Measurements from ENCODE around the gene LHX3. TPM values are rescaled to one million over a fixed set of nuclear protein-coding genes. Genes with fewer than 3 reads are reported as not detected.

The LHX3 gene
- total and polyA plus RNA-seq, 8 donors, result not detected

DNA sequence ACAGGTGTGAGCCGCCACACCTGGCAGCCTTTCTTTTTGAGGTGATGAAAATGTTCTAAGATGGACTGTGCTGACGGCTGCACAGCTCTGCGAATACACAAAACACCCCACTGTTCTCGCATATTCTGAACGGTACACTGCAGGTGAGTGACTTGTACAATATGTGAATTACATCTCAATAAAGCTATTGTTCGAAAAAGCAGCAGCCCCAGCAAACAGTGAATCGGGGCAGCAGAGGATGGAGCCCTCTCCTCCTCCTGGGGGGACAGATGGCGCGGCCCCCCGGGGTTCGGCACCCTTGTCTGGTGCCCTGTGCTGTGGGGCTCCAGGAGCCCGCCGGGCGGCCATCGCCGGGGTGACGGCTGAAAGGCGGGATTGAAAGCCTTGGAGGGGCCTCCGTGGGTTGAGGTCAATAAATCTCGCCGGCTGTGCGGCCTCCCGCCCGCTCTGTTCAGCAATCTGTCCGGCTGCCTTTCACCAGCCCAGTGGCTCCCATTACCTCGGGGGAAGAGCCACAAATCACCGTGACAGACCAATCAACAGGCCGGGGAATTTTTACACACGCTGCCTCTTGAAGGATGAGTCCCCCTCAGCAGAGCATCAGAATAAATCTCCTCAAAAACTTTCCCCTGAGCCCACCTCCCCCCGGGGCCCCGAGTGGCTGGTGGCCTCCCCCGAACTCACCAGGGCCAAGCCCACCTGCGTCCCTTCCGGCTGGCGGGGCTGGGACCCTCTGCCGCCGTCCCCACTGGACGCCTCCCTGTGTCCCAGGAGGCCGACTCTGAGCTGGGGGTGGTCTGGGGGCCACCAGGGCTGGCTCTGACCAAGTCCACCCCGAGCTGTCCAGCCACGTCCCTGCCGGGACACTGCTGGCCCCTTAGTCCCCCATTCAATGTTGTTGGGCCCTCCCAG is 48.5 kb downstream of the LHX3 start:
- intact Hi-C loops (cut with DNase I; ENCODE audit: low total_unique reads), result no loop called here
- H3K27ac ChIP-seq, result no peak overlapping the region
- no peaks in the 10 kb centered on the region for H3K36me3 ChIP-seq
- WGBS, 5 donors, result 51 to 66% (median 63%) methylated on average over 33 to 42 of the region's 42 CpGs
- no peak overlapping the region for H3K4me3 ChIP-seq
- no peak for DNase-seq
- no peak for TF ChIP-seq EP300 (IDR thresholded peaks at IDR 0.05)
- no peak for TF ChIP-seq POLR2AphosphoS5 (IDR thresholded peaks at IDR 0.05)
- TF ChIP-seq POLR2A (IDR thresholded peaks at IDR 0.05), result no peak
- peaks cover 0 to 6% (median 0%) of the 10 kb centered on the region in 4 donors for H3K4me1 ChIP-seq
- H3K27me3 ChIP-seq, result peaks cover 3 to 68% (median 29%) of the 10 kb centered on the region in 3 donors
- H3K9me3 ChIP-seq, result no peaks in the 10 kb centered on the region

DNA sequence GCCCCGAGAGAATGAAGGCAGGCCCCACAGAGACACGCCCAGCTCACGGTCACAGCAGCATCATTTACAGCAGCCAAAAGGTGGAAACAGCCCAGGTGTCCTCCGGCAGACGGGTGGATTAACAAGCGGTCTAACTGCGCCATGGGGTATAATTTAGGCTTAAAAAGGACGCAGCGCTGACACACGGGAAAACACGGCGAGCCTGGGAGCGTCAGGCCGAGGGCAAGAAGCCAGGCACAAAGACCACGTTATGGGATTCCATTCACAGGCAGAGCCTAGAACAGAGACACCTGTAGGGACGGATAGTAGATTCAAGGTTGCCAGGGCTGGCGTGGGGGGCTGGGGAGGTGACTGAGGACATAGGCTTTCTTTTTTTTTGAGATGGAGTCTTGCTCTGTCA is 49.4 kb downstream of the LHX3 start:
- TF ChIP-seq EP300 (IDR thresholded peaks at IDR 0.05) (no peak), POLR2A (IDR thresholded peaks at IDR 0.05) (no peak), POLR2AphosphoS5 (IDR thresholded peaks at IDR 0.05) (no peak)
- TF ChIP-seq, protein P1, sequence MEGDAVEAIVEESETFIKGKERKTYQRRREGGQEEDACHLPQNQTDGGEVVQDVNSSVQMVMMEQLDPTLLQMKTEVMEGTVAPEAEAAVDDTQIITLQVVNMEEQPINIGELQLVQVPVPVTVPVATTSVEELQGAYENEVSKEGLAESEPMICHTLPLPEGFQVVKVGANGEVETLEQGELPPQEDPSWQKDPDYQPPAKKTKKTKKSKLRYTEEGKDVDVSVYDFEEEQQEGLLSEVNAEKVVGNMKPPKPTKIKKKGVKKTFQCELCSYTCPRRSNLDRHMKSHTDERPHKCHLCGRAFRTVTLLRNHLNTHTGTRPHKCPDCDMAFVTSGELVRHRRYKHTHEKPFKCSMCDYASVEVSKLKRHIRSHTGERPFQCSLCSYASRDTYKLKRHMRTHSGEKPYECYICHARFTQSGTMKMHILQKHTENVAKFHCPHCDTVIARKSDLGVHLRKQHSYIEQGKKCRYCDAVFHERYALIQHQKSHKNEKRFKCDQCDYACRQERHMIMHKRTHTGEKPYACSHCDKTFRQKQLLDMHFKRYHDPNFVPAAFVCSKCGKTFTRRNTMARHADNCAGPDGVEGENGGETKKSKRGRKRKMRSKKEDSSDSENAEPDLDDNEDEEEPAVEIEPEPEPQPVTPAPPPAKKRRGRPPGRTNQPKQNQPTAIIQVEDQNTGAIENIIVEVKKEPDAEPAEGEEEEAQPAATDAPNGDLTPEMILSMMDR (IDR thresholded peaks at IDR 0.05), result no peak
- no peaks in the 10 kb centered on the region for H3K36me3 ChIP-seq
- no peak overlapping the region for H3K4me3 ChIP-seq
- H3K4me1 ChIP-seq, result peaks cover 0 to 6% (median 0%) of the 10 kb centered on the region in 4 donors
- DNase-seq, result no peak
- peaks cover 3 to 62% (median 29%) of the 10 kb centered on the region in 3 donors for H3K27me3 ChIP-seq
- no peaks in the 10 kb centered on the region for H3K9me3 ChIP-seq
- H3K27ac ChIP-seq, result no peak overlapping the region
- 79 to 85% (median 84%) methylated on average over 17 of the region's 17 CpGs for WGBS, 5 donors
- intact Hi-C loops (cut with DNase I; ENCODE audit: low total_unique reads), result no loop called here

DNA sequence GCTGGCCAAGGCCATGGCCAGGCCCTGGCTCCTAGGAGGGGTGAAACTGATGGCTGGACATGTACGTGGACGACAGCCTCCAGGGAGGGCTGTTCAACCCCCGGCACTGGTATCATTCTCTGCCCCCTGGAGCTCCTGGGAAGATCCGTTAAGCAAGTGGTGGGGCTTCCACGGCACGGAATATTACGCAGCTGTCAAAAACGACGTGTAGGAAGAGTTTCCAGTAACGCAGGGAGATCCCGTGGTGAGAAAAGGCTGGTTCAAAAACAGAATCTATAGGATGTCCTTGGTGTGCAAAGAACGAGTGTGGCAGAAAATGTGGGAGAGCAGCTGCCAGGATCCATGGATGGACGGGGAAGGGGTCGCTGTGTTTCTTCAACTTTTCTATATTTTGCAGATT is 50.0 kb downstream of the LHX3 start:
- no peak for TF ChIP-seq POLR2AphosphoS5 (IDR thresholded peaks at IDR 0.05)
- no peak for TF ChIP-seq EP300 (IDR thresholded peaks at IDR 0.05)
- TF ChIP-seq, protein P1 (IDR thresholded peaks at IDR 0.05), result no peak
- TF ChIP-seq POLR2A (IDR thresholded peaks at IDR 0.05), result no peak
- peaks cover 3 to 56% (median 29%) of the 10 kb centered on the region in 3 donors for H3K27me3 ChIP-seq
- no peak overlapping the region for H3K27ac ChIP-seq
- no peak overlapping the region for H3K4me3 ChIP-seq
- H3K9me3 ChIP-seq, result no peaks in the 10 kb centered on the region
- H3K4me1 ChIP-seq, result peaks cover 0 to 6% (median 0%) of the 10 kb centered on the region in 4 donors
- WGBS, 5 donors, result 88 to 95% (median 91%) methylated on average over 13 to 14 of the region's 14 CpGs
- intact Hi-C loops (cut with DNase I; ENCODE audit: low total_unique reads), result no loop called here
- H3K36me3 ChIP-seq, result no peaks in the 10 kb centered on the region
- no peak for DNase-seq

DNA sequence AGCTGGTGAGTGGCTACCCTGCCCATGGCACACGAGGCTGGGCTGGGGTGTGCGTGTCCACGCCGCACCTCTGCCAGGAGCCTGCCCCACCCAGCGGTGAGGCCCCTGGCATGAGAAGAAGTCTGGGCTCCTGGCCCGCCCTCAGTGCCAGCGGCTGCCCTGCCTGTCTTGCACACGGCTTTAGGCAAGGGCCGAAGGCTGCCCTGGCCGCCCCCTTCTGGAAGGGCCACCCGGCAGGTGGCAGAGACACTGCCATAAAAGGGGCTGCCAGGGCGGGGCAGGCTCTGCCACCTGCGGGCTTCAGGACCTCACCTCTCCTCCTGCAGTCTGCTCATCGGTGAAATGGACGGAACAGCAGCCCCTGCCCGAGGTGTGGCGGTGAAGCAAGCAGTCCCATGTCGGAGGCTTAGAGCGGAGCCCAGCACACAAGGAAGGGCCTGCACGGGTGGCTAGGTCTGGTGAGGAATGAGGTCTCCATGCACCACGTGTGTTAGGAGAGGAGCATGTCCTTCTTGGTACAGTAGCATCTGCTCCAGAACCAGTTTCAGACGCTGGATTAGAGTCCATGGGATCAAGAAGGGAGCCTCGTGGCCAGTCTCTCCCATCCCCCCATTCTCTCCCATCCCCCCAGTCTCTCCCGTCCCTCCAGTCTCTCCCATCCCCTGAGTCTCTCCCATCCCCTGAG is 51.4 kb downstream of the LHX3 start:
- peaks cover 3 to 51% (median 25%) of the 10 kb centered on the region in 3 donors for H3K27me3 ChIP-seq
- no peak overlapping the region for H3K27ac ChIP-seq
- no peaks in the 10 kb centered on the region for H3K36me3 ChIP-seq
- no peaks in the 10 kb centered on the region for H3K9me3 ChIP-seq
- no peak for TF ChIP-seq EP300 (IDR thresholded peaks at IDR 0.05)
- no peak for TF ChIP-seq POLR2AphosphoS5 (IDR thresholded peaks at IDR 0.05)
- TF ChIP-seq, protein P1 (IDR thresholded peaks at IDR 0.05), result no peak
- TF ChIP-seq POLR2A (IDR thresholded peaks at IDR 0.05), result no peak
- no peak overlapping the region for H3K4me3 ChIP-seq
- H3K4me1 ChIP-seq, result peaks cover 0 to 6% (median 0%) of the 10 kb centered on the region in 4 donors
- DNase-seq, result no peak
- intact Hi-C loops (cut with DNase I; ENCODE audit: low total_unique reads), result no loop called here
- WGBS, 5 donors, result 50 to 63% (median 57%) methylated on average over 8 to 24 of the region's 24 CpGs

Measured in stomach (tissue), 9 donors.